Endodermal cell (in vitro differentiated cells): ENCODE measurements around the gene RAG2. TPM values are rescaled to one million over a fixed set of nuclear protein-coding genes. Genes with fewer than 3 reads are reported as not detected.

Source experiments
- DNase-seq: peaks from one replicate; pipeline ENCODE4 v3.0.0-alpha.2; 2017
- H3K27ac ChIP-seq: 2 replicates; pipeline ENCODE4 v1.5.1; 2013; ENCODE audit warnings: mild to moderate bottlenecking, low read depth, low read length, moderate library complexity
- H3K27me3 ChIP-seq: 2 replicates; pipeline ENCODE4 v1.6.1; 2013; ENCODE audit warnings: mild to moderate bottlenecking, low read length, moderate library complexity; ENCODE audit not compliant: insufficient read depth, control insufficient read depth, poor library complexity, severe bottlenecking
- H3K36me3 ChIP-seq: 2 replicates; pipeline ENCODE4 v1.7.0; 2013; ENCODE audit warnings: mild to moderate bottlenecking, low read length, moderate library complexity; ENCODE audit not compliant: control insufficient read depth, insufficient read depth
- H3K4me1 ChIP-seq: one replicate; pipeline ENCODE4 v1.7.0; 2013; ENCODE audit warnings: low read length; ENCODE audit not compliant: control insufficient read depth, insufficient read depth
- H3K4me3 ChIP-seq: 2 replicates; pipeline ENCODE4 v1.5.1; 2013; ENCODE audit warnings: mild to moderate bottlenecking, low read length, moderate library complexity
- H3K9ac ChIP-seq: 2 replicates; pipeline ENCODE4 v1.6.1; 2013; ENCODE audit warnings: mild to moderate bottlenecking, low read length, moderate library complexity; ENCODE audit not compliant: poor library complexity, severe bottlenecking; ENCODE audit errors: extremely low read depth
- H3K9me3 ChIP-seq: 2 replicates; pipeline ENCODE4 v1.6.1; 2013; ENCODE audit warnings: mild to moderate bottlenecking, low read length, moderate library complexity; ENCODE audit not compliant: control insufficient read depth
- H3K27ac Mint-ChIP-seq: 2 replicates; pipeline ENCODE4 v1.8.0; 2020; ENCODE audit warnings: mixed read lengths
- H3K27me3 Mint-ChIP-seq: 2 replicates; pipeline ENCODE4 v1.8.0; 2021; ENCODE audit warnings: mild to moderate bottlenecking, mixed read lengths; ENCODE audit not compliant: insufficient read depth
- H3K36me3 Mint-ChIP-seq: 2 replicates; pipeline ENCODE4 v1.8.0; 2020; ENCODE audit warnings: low read depth, mixed read lengths
- H3K4me1 Mint-ChIP-seq: 2 replicates; pipeline ENCODE4 v1.8.0; 2020; ENCODE audit warnings: mixed read lengths
- H3K4me3 Mint-ChIP-seq: 2 replicates; pipeline ENCODE4 v1.8.0; 2020; ENCODE audit warnings: mild to moderate bottlenecking, moderate library complexity, mixed read lengths
- H3K9me3 Mint-ChIP-seq: 2 replicates; pipeline ENCODE4 v1.8.0; 2020; ENCODE audit warnings: mild to moderate bottlenecking, mixed read lengths
- CTCF ChIP-seq: fragments of 200-600 bp; sonication (generic); conservative IDR thresholded peaks from 2 replicates; pipeline ENCODE4 v1.5.0; 2021; ENCODE audit warnings: antibody characterized with exemption, mild to moderate bottlenecking
- WGBS, 2 experiments: methylation state at CpG; one replicate each; pipeline versions ENCODE4 v1.1.5 to v1.1.7; 2013; ENCODE audit warnings: missing lambda C conversion rate in 2 of 2, mixed read lengths in 1 of 2; ENCODE audit not compliant: insufficient coverage in 1 of 2, insufficient read length in 1 of 2; 5-methylcytosine and 5-hydroxymethylcytosine counted together
- total RNA-seq, 2 donors: library from RNA; stranded (reverse); fragmentation: NEBNext Ultra II Directional in 1 of 2; extraction: Animal tissue kit (Norgen Biotek cat#: 25700) in 1 of 2; gene quantifications; 2 replicates in 1 of 2; 3 replicates in 1 of 2; pipeline ENCODE4 v1.2.1, GENCODE V29; 2021

RAG2 gene
- total RNA-seq, 2 donors from 2014 or later = not detected

GRCh38 chr11:36627471-36627870, 29.4 kb upstream of the RAG2 start:
- Histone ChIP-seq H3K4me1 (no peaks in the 10 kb centered on the region), H3K9me3 (no peaks in the 10 kb centered on the region), H3K27me3 (no peaks in the 10 kb centered on the region), H3K9ac (no peak overlapping the region), H3K27ac (no peak overlapping the region), H3K4me3 (no peak overlapping the region), H3K36me3 (no peaks in the 10 kb centered on the region)
- Mint-ChIP-seq H3K36me3 (no peaks in the 10 kb centered on the region), H3K4me3 (no peak overlapping the region), H3K27ac (no peak overlapping the region), H3K9me3 (no peaks in the 10 kb centered on the region), H3K27me3 (no peaks in the 10 kb centered on the region), H3K4me1 (no peaks in the 10 kb centered on the region)
- no peak for TF ChIP-seq CTCF
- DNase-seq = no peak
- 81 to 86% methylated on average over 1 to 2 of the region's 2 CpGs for WGBS, 2 experiments

GRCh38 chr11:36627006-36627405, 29.0 kb upstream of the RAG2 start:
- Histone ChIP-seq H3K27me3 (no peaks in the 10 kb centered on the region), H3K4me1 (no peaks in the 10 kb centered on the region), H3K9ac (no peak overlapping the region), H3K4me3 (no peak overlapping the region), H3K9me3 (no peaks in the 10 kb centered on the region), H3K36me3 (no peaks in the 10 kb centered on the region), H3K27ac (no peak overlapping the region)
- H3K36me3 Mint-ChIP-seq = no peaks in the 10 kb centered on the region
- WGBS, 2 experiments = 100% methylated on average over 1 of the region's 1 CpG
- no peak for DNase-seq
- no peak overlapping the region for H3K27ac Mint-ChIP-seq
- H3K9me3 Mint-ChIP-seq = no peaks in the 10 kb centered on the region
- no peaks in the 10 kb centered on the region for H3K27me3 Mint-ChIP-seq
- no peaks in the 10 kb centered on the region for H3K4me1 Mint-ChIP-seq
- H3K4me3 Mint-ChIP-seq = no peak overlapping the region
- no peak for TF ChIP-seq CTCF

GRCh38 chr11:36623494-36623893, 25.5 kb upstream of the RAG2 start:
- no peak overlapping the region for H3K4me3 Mint-ChIP-seq
- no peaks in the 10 kb centered on the region for H3K36me3 Mint-ChIP-seq

More at GRCh38 chr11:36623494-36623893, 25.5 kb upstream of the RAG2 start:
- 87 to 90% methylated on average over 4 to 5 of the region's 5 CpGs for WGBS, 2 experiments
- Histone ChIP-seq H3K27me3 (no peaks in the 10 kb centered on the region), H3K4me1 (no peaks in the 10 kb centered on the region), H3K9ac (no peak overlapping the region), H3K9me3 (no peaks in the 10 kb centered on the region), H3K4me3 (no peak overlapping the region), H3K36me3 (no peaks in the 10 kb centered on the region), H3K27ac (no peak overlapping the region)
- no peaks in the 10 kb centered on the region for H3K9me3 Mint-ChIP-seq
- H3K27ac Mint-ChIP-seq = no peak overlapping the region
- no peak for TF ChIP-seq CTCF
- H3K27me3 Mint-ChIP-seq = no peaks in the 10 kb centered on the region
- no peak for DNase-seq
- peaks cover 12% of the 10 kb centered on the region for H3K4me1 Mint-ChIP-seq
